ENCODE results near the gene FBF1. TPM values are rescaled to one million over a fixed set of nuclear protein-coding genes. Genes with fewer than 3 reads are reported as not detected.
A peak's percentile ranks its signal among the peaks of the same experiment; 100 is the strongest.

FBF1 gene
- total and polyA plus RNA-seq, 7 experiments from 2014 or later: 2.5 to 48.1 (median 28.1) TPM

DNA sequence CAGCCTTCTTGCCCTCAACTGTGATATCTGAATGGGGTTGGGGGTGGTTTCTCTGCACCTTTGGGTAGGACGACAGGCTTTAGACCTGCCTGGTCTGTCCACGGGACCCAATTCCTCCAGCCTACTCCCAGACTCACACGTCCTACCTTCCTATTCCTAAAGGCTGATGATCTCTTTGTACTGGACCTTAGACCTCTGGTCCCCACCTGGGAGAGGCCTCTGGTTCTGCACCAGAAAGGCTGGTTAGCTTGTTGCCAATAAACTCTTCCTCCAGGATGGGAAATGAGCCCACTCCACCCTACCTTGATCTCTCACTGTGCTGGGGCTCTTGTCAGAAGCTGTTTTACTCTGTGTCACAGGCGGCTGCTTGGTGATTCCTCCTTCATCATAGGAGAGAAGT, 14.4 kb downstream of the FBF1 start:
- Mint-ChIP-seq H3K27ac (no peak overlapping the region), H3K4me1 (peaks cover 0 to 4% (median 0%) of the 10 kb centered on the region in 7 donors), H3K9me3 (no peaks in the 10 kb centered on the region), H3K4me3 (no peak overlapping the region), H3K36me3 (peaks cover 0 to 24% (median 3%) of the 10 kb centered on the region in 5 donors), H3K27me3 (no peaks in the 10 kb centered on the region)
- Histone ChIP-seq H3K4me1 (ENCODE audit: control insufficient read depth in 2 of 2, insufficient read depth in 2 of 2, low read length in 2 of 2) (no peaks in the 10 kb centered on the region), H3K27me3 (ENCODE audit: control insufficient read depth in 2 of 2, insufficient read depth in 2 of 2, low read length in 2 of 2) (no peaks in the 10 kb centered on the region), H3K27ac (ENCODE audit: low read depth, low read length) (no peak overlapping the region), H3K9me3 (ENCODE audit: control insufficient read depth in 2 of 3, low read length in 3 of 3) (no peaks in the 10 kb centered on the region), H3K36me3 (ENCODE audit: control insufficient read depth in 2 of 3, insufficient read depth in 3 of 3, low read length in 3 of 3) (peaks cover 0 to 26% (median 0%) of the 10 kb centered on the region in 3 experiments), H3K4me3 (ENCODE audit: low read length) (no peak overlapping the region)
- intact Hi-C loops (cut with micrococcal nuclease): no loop called here
- DNase-seq (no peak), ATAC-seq (no peak)
- ChIA-PET CTCF (interaction anchor here (0.6 to 0.7 kb wide), 2 partner anchors 19 to 25 kb away, joined by 3 read pairs; no protein-coding TSS in a partner anchor), POLR2A (interaction anchor here (1.3 kb wide), 1 partner anchor 39 kb away, joined by 4 read pairs; no protein-coding TSS in a partner anchor)

DNA sequence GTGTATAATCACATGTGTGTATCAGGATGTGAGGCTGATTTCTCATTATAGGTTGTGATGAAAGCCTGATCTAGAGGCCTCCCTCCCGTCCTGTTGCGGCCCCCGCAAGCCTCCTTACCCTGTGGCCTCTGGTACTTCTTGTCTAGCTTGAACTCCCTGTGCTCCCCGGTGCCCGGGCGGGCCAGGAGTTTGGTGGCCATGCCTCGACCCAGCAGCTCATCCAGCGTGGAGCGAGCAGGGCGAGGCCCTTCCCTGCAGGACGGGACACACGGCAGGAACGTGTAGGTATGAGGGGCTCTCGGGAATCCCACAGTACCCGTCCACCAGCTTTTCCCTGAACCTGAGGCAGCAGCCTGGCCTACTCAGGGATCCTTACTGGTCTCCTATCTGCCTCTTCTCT, 14.9 kb downstream of the FBF1 start:
- Histone ChIP-seq H3K27me3 (ENCODE audit: control insufficient read depth in 2 of 2, insufficient read depth in 2 of 2, low read length in 2 of 2) (no peaks in the 10 kb centered on the region), H3K4me3 (ENCODE audit: low read length) (no peak overlapping the region), H3K27ac (ENCODE audit: low read depth, low read length) (no peak overlapping the region), H3K4me1 (ENCODE audit: control insufficient read depth in 2 of 2, insufficient read depth in 2 of 2, low read length in 2 of 2) (no peaks in the 10 kb centered on the region), H3K36me3 (ENCODE audit: control insufficient read depth in 2 of 3, insufficient read depth in 3 of 3, low read length in 3 of 3) (peaks cover 0 to 26% (median 0%) of the 10 kb centered on the region in 3 experiments), H3K9me3 (ENCODE audit: control insufficient read depth in 2 of 3, low read length in 3 of 3) (no peaks in the 10 kb centered on the region)
- ATAC-seq: no peak
- H3K27ac Mint-ChIP-seq: no peak overlapping the region
- H3K4me1 Mint-ChIP-seq: peaks cover 0 to 4% (median 0%) of the 10 kb centered on the region in 7 donors
- ChIA-PET CTCF (interaction anchor here (0.6 to 0.7 kb wide), 2 partner anchors 18 to 28 kb away, joined by 3 read pairs; no protein-coding TSS in a partner anchor), POLR2A (no interaction called here)
- DNase-seq: no peak
- intact Hi-C loops (cut with micrococcal nuclease): no loop called here
- no peak overlapping the region for H3K4me3 Mint-ChIP-seq
- H3K9me3 Mint-ChIP-seq: no peaks in the 10 kb centered on the region
- peaks cover 0 to 24% (median 3%) of the 10 kb centered on the region in 5 donors for H3K36me3 Mint-ChIP-seq
- H3K27me3 Mint-ChIP-seq: no peaks in the 10 kb centered on the region

DNA sequence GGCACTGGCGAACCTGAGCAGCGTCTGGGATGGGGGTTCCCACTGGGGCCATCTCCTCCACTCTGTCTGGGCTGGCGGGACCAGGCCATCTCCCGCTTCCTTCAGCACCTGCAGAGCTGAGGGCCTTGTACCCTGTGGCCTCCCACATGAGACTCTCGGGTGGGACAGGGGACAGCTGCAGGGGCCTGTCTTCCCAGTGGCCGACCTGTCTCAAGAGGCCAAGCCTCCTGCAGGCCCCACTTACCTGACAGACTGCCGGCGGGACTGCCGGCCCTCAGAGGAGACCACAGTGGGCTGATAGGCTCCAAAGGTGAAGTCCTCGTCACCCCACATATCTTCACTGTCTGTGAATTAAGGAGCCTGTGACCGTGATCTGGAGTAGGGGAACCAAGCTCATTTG, 15.7 kb downstream of the FBF1 start:
- H3K9me3 ChIP-seq (ENCODE audit: control insufficient read depth in 2 of 3, low read length in 3 of 3): no peaks in the 10 kb centered on the region
- Mint-ChIP-seq H3K27me3 (no peaks in the 10 kb centered on the region), H3K27ac (no peak overlapping the region), H3K4me1 (peaks cover 0 to 4% (median 0%) of the 10 kb centered on the region in 7 donors), H3K36me3 (peaks cover 0 to 24% (median 3%) of the 10 kb centered on the region in 5 donors), H3K4me3 (no peak overlapping the region), H3K9me3 (no peaks in the 10 kb centered on the region)
- H3K4me1 ChIP-seq (ENCODE audit: control insufficient read depth in 2 of 2, insufficient read depth in 2 of 2, low read length in 2 of 2): no peaks in the 10 kb centered on the region
- ChIA-PET POLR2A (no interaction called here), CTCF (no interaction called here)
- H3K4me3 ChIP-seq (ENCODE audit: low read length): no peak overlapping the region
- no peaks in the 10 kb centered on the region for H3K27me3 ChIP-seq (ENCODE audit: control insufficient read depth in 2 of 2, insufficient read depth in 2 of 2, low read length in 2 of 2)
- peaks cover 0 to 31% (median 0%) of the 10 kb centered on the region in 3 experiments for H3K36me3 ChIP-seq (ENCODE audit: control insufficient read depth in 2 of 3, insufficient read depth in 3 of 3, low read length in 3 of 3)
- ATAC-seq (no peak), DNase-seq (no peak)
- no peak overlapping the region for H3K27ac ChIP-seq (ENCODE audit: low read depth, low read length)
- intact Hi-C loops (cut with micrococcal nuclease): no loop called here

DNA sequence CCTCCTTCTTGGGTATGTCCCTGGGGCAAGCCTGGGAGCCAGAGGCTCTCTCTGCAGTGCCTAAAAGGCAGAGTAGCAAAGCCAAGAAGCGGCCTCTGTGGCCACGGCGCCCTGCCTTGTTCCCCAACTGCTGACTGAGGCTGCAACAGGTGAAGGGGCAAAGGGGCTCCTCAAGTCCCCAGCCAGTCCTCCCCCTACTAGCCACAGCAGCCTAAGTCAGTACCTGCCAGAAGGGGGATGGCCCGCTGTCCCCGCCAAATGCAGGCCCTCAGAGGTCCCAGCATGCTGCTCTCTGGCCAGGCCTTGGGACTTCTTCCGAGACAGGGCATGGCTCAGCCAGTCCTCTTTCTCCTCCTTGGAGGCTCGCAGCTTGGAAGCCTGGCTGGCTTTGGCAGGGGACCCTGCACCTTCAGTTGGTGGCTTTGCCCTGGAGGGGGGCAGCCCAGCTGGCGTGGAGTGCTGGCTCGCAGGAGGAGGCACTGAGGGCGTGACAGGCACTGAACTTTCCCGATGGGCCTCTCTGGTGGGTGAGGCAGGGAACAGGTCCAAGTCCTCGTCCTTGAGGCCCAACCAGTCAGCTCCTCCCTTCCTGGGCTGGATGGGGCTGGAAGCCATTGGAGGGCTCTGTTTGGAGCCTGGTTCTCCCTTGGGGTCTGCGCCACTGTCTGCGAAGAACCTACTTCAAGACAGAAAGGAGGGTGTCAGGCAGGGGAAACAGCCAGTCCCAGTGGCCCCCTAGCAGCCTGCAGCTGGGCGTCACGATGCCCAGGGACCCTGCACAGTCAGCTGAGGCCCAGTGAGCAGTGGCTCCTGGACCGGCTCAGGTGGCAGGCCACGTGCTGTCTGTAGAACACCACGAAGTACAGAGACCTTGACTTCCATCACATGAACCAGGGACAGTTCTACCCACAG, 17.6 kb downstream of the FBF1 start:
- Mint-ChIP-seq H3K36me3 (peaks cover 0 to 29% (median 3%) of the 10 kb centered on the region in 5 donors), H3K9me3 (no peaks in the 10 kb centered on the region), H3K4me1 (peaks cover 0 to 4% (median 0%) of the 10 kb centered on the region in 7 donors), H3K27me3 (no peaks in the 10 kb centered on the region), H3K27ac (no peak overlapping the region), H3K4me3 (no peak overlapping the region)
- no peaks in the 10 kb centered on the region for H3K27me3 ChIP-seq (ENCODE audit: control insufficient read depth in 2 of 2, insufficient read depth in 2 of 2, low read length in 2 of 2)
- no peaks in the 10 kb centered on the region for H3K4me1 ChIP-seq (ENCODE audit: control insufficient read depth in 2 of 2, insufficient read depth in 2 of 2, low read length in 2 of 2)
- intact Hi-C loops (cut with micrococcal nuclease): no loop called here
- CTCF ChIA-PET: no interaction called here
- H3K9me3 ChIP-seq (ENCODE audit: control insufficient read depth in 2 of 3, low read length in 3 of 3): no peaks in the 10 kb centered on the region
- ATAC-seq (no peak), DNase-seq (no peak)
- H3K4me3 ChIP-seq (ENCODE audit: low read length): no peak overlapping the region
- no peak overlapping the region for H3K27ac ChIP-seq (ENCODE audit: low read depth, low read length)
- POLR2A ChIA-PET: no interaction called here
- peaks cover 0 to 42% (median 0%) of the 10 kb centered on the region in 3 experiments for H3K36me3 ChIP-seq (ENCODE audit: control insufficient read depth in 2 of 3, insufficient read depth in 3 of 3, low read length in 3 of 3)

DNA sequence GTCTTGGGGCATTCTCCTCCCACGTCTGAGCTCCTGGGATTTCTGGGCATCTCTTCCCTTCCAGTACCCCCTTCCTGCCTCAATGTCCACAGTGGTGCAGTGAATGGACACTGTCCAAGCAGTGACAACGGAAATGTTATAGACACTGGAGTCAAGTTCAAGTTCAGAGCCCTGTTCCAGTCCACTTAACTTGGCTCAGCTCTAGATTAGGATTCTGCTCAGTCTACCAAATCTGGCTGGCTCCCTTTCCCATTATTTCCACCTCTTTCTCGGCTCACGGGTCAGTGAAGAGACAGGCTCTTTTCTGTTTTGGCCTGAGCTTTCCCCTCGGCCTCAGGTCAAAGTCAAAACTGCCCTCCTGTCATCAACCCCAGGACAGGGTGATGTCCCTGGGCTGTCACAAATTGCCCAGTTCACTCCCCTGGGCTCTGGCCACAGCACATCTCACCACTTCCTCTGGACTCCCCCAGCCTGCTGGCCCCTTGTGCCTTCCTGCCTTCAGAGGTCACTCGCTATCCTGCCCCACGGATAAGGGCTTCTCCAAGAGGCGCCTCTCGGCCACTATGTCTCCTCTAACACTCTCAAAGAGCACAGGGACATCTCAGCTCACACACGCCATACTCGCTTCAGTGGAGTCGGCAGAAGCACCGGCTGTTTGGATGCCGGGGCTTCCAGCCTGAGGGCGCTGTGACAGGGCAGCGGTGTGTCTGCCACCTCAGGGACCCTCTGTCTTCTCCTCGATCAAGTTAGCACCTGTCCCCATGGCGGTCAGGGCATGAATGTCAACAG, 18.5 kb downstream of the FBF1 start:
- CTCF ChIA-PET: interaction anchor here (0.6 kb wide), 1 partner anchor 76 kb away, joined by 3 read pairs; no protein-coding TSS in a partner anchor
- Mint-ChIP-seq H3K27ac (peak overlapping the region in 1 of 9 donors; percentile 10), H3K4me1 (peaks cover 0 to 4% (median 0%) of the 10 kb centered on the region in 7 donors), H3K36me3 (peaks cover under 1 to 24% (median 3%) of the 10 kb centered on the region in 5 donors), H3K9me3 (no peaks in the 10 kb centered on the region), H3K27me3 (no peaks in the 10 kb centered on the region), H3K4me3 (no peak overlapping the region)
- Histone ChIP-seq H3K4me3 (ENCODE audit: low read length) (no peak overlapping the region), H3K27me3 (ENCODE audit: control insufficient read depth in 2 of 2, insufficient read depth in 2 of 2, low read length in 2 of 2) (no peaks in the 10 kb centered on the region), H3K4me1 (ENCODE audit: control insufficient read depth in 2 of 2, insufficient read depth in 2 of 2, low read length in 2 of 2) (no peaks in the 10 kb centered on the region), H3K36me3 (ENCODE audit: control insufficient read depth in 2 of 3, insufficient read depth in 3 of 3, low read length in 3 of 3) (peaks cover 0 to 45% (median 0%) of the 10 kb centered on the region in 3 experiments), H3K9me3 (ENCODE audit: control insufficient read depth in 2 of 3, low read length in 3 of 3) (no peaks in the 10 kb centered on the region), H3K27ac (ENCODE audit: low read depth, low read length) (no peak overlapping the region)
- DNase-seq: no peak
- ATAC-seq: no peak
- POLR2A ChIA-PET: no interaction called here
- intact Hi-C loops (cut with micrococcal nuclease): no loop called here

DNA sequence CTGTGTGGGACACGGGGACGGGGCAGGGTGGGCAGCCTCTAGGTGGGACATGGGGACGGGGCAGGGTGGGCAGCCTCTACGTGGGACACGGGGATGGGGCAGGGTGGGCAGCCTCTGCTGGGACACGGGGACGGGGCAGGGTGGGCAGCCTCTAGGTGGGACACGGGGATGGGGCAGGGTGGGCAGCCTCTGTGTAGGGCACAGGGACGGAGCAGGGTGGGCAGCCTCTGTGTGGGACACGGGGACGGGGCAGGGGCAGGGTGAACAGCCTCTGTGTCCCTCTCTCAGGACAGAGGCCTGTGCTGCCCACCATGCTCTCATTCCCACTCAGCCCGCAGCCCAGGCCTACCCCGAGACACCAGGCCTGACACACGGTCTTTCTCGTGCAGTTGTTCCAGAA, 19.2 kb downstream of the FBF1 start:
- no peaks in the 10 kb centered on the region for H3K9me3 Mint-ChIP-seq
- H3K27ac Mint-ChIP-seq: no peak overlapping the region
- ATAC-seq (no peak), DNase-seq (no peak)
- intact Hi-C loops (cut with micrococcal nuclease): no loop called here
- H3K9me3 ChIP-seq (ENCODE audit: control insufficient read depth in 2 of 3, low read length in 3 of 3): no peaks in the 10 kb centered on the region
- ChIA-PET CTCF (interaction anchor here (0.6 kb wide), 1 partner anchor 77 kb away, joined by 3 read pairs; no protein-coding TSS in a partner anchor), POLR2A (no interaction called here)
- H3K27me3 ChIP-seq (ENCODE audit: control insufficient read depth in 2 of 2, insufficient read depth in 2 of 2, low read length in 2 of 2): no peaks in the 10 kb centered on the region
- peaks cover 4 to 24% (median 8%) of the 10 kb centered on the region in 5 donors for H3K36me3 Mint-ChIP-seq
- no peak overlapping the region for H3K4me3 Mint-ChIP-seq
- H3K4me1 ChIP-seq (ENCODE audit: control insufficient read depth in 2 of 2, insufficient read depth in 2 of 2, low read length in 2 of 2): no peaks in the 10 kb centered on the region
- H3K4me3 ChIP-seq (ENCODE audit: low read length): no peak overlapping the region
- peaks cover 0 to 5% (median 0%) of the 10 kb centered on the region in 7 donors for H3K4me1 Mint-ChIP-seq
- peaks cover 0 to 49% (median 0%) of the 10 kb centered on the region in 3 experiments for H3K36me3 ChIP-seq (ENCODE audit: control insufficient read depth in 2 of 3, insufficient read depth in 3 of 3, low read length in 3 of 3)
- H3K27me3 Mint-ChIP-seq: no peaks in the 10 kb centered on the region
- H3K27ac ChIP-seq (ENCODE audit: low read depth, low read length): no peak overlapping the region

Measured in naive thymus-derived CD4-positive, alpha-beta T cell (primary cell).